A549 (cell line): ENCODE results near the gene BRPF3.

ENCODE experiments used
- CHD2 ChIP-seq: fragments of 150-350 bp; IDR thresholded peaks from 2 replicates; pipeline ENCODE4 v1.6.1; 2014; ENCODE audit warnings: low read length; ENCODE audit not compliant: partially characterized antibody
- CTCF ChIP-seq: fragments of >200 bp; sonication (Bioruptor Twin); formaldehyde crosslinking; IDR thresholded peaks from 3 replicates; pipeline ENCODE4 v1.5.1; 2016
- EHMT2 ChIP-seq: fragments of 200-600 bp; sonication (generic); IDR thresholded peaks from 2 replicates; pipeline ENCODE4 v1.6.1; 2016; ENCODE audit warnings: antibody characterized with exemption, low read depth, mild to moderate bottlenecking, moderate library complexity
- NR3C1 ChIP-seq: fragments of >200 bp; sonication (Bioruptor Twin); formaldehyde crosslinking; IDR thresholded peaks from 3 replicates; pipeline ENCODE4 v1.6.1; 2017
- PBX3 ChIP-seq: IDR thresholded peaks from 2 replicates; pipeline ENCODE4 v1.6.1; 2012
- PHF8 ChIP-seq: fragments of 200-600 bp; sonication (generic); IDR thresholded peaks from 2 replicates; pipeline ENCODE4 v1.6.1; 2016; ENCODE audit warnings: low read depth, mild to moderate bottlenecking, antibody characterized with exemption, moderate library complexity, borderline replicate concordance
- SMC3 ChIP-seq: fragments of >200 bp; sonication (Bioruptor Twin); formaldehyde crosslinking; IDR thresholded peaks from 3 replicates; pipeline ENCODE4 v1.6.1; 2018; ENCODE audit warnings: inconsistent platforms
- TP53 ChIP-seq: fragments of 250-450 bp; sonication (Bioruptor Pico); IDR thresholded peaks from 2 replicates; pipeline ENCODE4 v1.5.0; 2021; ENCODE audit warnings: mild to moderate bottlenecking, moderate library complexity

GRCh38 chr6:36269834-36270705 lies 73.5 kb downstream of the BRPF3 start, which contains the start of gene PNPLA1:
- TF ChIP-seq TP53 (CRISPR knock-in tag): no peak
- no peak for TF ChIP-seq PBX3
- TF ChIP-seq CTCF: no peak
- TF ChIP-seq NR3C1: no peak
- TF ChIP-seq SMC3: no peak
- no peak for TF ChIP-seq PHF8
- no peak for TF ChIP-seq EHMT2
- TF ChIP-seq CHD2: no peak
